ENCODE data around the gene WRNIP1.
"Not testable (repeated sequence)": the region's sequence is repeated elsewhere in the genome, so short reads cannot be mapped to it uniquely, and the experiment has no call there.

The WRNIP1 gene

DNA sequence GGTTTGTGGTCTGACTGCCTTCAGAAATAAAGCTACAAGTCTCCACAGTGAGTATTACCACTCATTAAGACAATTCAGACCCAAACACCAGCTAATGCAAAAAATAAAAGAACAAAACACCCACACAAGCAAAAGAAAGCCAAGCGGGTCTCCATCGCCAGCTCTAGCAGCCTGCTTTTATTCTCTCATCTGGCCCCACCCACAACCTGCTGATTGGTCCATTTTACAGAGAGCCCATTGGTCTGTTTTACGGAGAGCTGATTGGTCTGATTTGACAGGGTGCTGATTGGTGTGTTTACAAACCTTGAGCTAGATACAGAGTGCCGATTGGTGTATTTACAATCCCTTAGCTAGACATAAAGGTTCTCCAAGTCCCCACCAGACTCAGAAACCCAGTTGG lies 2.3 kb upstream of the WRNIP1 start:
- H3K36me3 Mint-ChIP-seq; H3K4me3 Mint-ChIP-seq; DNase-seq; H3K9me3 Mint-ChIP-seq; H3K27ac Mint-ChIP-seq; ATAC-seq (replicated peaks); H3K27me3 Mint-ChIP-seq: not testable (repeated sequence)
- H3K4me1 Mint-ChIP-seq: peaks cover 13 to 18% of the 10 kb centered on the region in 2 donors

DNA sequence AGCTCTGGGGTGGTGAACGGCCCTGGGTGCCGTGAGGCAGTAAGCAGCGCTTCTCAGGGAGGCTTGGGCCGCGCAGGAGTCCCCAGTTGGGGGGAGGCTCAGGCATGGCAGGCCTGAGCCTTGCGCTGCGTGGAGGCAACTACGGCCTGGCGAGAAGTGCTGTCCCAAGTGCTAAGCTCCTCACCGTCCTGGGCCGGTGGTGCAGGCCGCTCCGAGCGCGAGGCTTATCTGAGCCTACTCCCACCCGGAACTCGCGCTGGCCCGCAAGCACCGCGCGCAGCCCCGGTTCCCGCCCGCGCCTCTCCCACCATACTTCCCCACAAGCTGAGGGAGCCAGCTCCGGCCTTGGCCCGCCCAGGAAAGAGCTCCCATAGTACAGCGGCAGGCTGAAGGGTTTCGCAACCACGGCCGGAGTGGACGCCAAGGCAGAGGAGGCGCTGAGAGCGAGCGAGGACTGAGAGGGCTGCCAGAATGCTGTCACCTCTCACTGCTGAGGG lies 1.8 kb upstream of the WRNIP1 start:
- Mint-ChIP-seq H3K9me3 (peaks cover 0 to 2% of the 10 kb centered on the region in 2 donors), H3K4me1 (peaks cover 18 to 23% of the 10 kb centered on the region in 2 donors), H3K27ac (no peak overlapping the region), H3K27me3 (no peaks in the 10 kb centered on the region), H3K4me3 (no peak overlapping the region), H3K36me3 (peaks cover under 1 to 4% of the 10 kb centered on the region in 2 donors)
- DNase-seq: no peak
- ATAC-seq (replicated peaks): no peak

DNA sequence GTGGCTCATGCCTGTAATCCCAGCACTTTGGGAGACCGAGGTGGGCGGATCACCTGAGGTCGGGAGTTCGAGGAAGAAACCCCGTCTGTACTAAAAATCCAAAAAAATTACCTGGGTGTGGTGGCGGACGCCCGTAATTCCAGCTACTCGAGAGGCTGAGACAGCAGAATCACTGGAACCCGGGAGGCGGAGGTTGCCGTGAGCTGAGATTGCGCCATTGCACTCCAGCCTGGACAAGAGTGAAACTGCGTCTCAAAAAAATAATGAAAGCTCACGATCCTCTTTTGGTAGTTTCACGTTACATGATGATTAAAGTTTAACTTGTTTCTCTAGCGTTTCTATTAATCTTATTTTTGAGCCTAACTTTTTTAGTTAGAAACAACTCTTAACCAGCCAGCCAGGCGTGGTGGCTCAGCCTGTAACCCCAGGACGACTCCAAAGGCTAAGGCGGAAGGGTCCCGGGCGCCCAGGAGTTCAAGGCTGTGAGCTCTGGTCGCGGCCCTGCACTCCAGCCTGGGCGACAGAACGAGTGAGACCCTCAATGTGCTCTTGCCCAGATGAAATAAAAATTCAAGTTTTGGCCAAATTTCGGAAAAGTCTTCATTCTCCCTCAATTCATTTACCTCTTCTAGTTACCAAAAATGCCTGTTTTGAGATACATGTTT lies 1.2 kb upstream of the WRNIP1 start:
- no peak for ATAC-seq (replicated peaks)
- Mint-ChIP-seq H3K9me3 (peaks cover 0 to 2% of the 10 kb centered on the region in 2 donors), H3K36me3 (peaks cover 3 to 8% of the 10 kb centered on the region in 2 donors), H3K4me3 (peak overlapping the region; percentile 94 to 97), H3K27me3 (no peaks in the 10 kb centered on the region), H3K4me1 (peaks cover 20 to 28% of the 10 kb centered on the region in 2 donors), H3K27ac (peak overlapping the region; percentile 100)
- no peak for DNase-seq

DNA sequence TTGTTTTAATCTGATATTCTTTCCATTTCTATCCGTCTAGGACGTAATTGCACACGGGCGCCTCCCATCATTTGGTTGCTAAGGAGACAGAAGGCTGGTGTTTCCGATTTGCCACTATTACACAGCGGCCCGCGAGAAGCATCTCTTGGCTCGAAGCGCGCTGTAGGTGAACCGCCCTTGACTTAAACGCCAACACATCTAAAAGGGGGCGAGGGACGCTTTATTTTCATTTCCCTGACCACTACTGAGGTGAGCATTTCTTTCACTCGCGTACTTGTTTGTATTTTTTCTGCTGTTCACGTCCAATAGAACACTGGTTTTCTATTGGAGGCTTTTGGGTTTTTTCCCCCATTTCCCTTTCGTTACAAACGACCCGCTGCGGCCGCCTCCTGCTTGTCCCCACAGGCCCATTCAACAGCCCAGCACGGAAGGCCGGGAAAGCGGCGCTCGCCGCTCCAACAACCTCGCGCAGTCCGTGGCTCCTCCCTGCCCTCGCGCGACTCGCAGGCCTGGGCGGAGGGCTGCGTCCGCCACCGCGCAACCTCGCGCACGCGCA lies 505 bp upstream of the WRNIP1 start:
- H3K27me3 Mint-ChIP-seq: no peaks in the 10 kb centered on the region
- H3K36me3 Mint-ChIP-seq: peaks cover 3 to 9% of the 10 kb centered on the region in 2 donors
- peaks cover 0 to 2% of the 10 kb centered on the region in 2 donors for H3K9me3 Mint-ChIP-seq
- H3K4me1 Mint-ChIP-seq: peaks cover 20 to 28% of the 10 kb centered on the region in 2 donors
- H3K27ac Mint-ChIP-seq: peak overlapping the region; percentile 100
- peak overlapping the region; percentile 94 to 97 for H3K4me3 Mint-ChIP-seq
- ATAC-seq (replicated peaks): peak; percentile 78 to 80
- DNase-seq: no peak

DNA sequence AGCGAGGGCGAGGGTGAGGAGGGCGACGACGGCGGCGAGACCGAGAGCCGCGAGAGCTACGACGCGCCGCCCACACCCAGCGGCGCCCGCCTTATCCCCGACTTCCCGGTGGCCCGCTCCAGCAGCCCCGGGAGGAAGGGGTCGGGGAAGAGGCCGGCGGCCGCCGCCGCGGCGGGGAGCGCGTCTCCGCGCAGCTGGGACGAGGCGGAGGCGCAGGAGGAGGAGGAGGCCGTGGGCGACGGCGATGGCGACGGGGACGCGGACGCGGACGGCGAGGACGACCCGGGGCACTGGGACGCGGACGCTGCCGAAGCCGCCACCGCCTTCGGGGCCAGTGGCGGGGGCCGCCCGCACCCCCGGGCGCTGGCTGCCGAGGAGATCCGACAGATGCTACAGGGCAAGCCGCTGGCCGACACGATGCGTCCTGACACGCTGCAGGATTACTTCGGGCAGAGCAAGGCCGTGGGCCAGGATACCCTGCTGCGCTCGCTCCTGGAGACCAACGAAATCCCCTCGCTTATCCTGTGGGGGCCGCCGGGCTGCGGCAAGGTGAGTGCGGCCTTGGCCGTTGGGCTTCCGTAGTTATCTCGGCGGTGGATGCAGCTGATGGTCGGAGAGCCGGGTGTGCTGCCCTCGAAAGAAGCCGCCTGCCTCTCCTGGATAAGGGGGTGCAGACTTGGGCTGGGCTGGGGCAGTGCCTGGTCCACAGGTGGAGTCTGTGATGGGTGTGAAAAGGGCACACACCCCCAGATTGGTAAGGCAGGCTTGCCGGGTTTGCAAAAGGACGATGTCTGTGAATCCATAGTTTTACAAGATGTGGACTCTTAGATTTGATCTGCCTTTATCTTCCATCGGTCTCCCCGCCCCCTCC lies 938 bp downstream of the WRNIP1 start:
- peaks cover 0 to 2% of the 10 kb centered on the region in 2 donors for H3K9me3 Mint-ChIP-seq
- peaks cover 3 to 17% of the 10 kb centered on the region in 2 donors for H3K36me3 Mint-ChIP-seq
- peak; percentile 30 to 31 for ATAC-seq (replicated peaks)
- H3K4me1 Mint-ChIP-seq: peaks cover 29 to 37% of the 10 kb centered on the region in 2 donors
- peak overlapping the region; percentile 88 to 97 for H3K4me3 Mint-ChIP-seq
- H3K27ac Mint-ChIP-seq: peak overlapping the region; percentile 91
- peak; percentile 43 for DNase-seq
- H3K27me3 Mint-ChIP-seq: no peaks in the 10 kb centered on the region

DNA sequence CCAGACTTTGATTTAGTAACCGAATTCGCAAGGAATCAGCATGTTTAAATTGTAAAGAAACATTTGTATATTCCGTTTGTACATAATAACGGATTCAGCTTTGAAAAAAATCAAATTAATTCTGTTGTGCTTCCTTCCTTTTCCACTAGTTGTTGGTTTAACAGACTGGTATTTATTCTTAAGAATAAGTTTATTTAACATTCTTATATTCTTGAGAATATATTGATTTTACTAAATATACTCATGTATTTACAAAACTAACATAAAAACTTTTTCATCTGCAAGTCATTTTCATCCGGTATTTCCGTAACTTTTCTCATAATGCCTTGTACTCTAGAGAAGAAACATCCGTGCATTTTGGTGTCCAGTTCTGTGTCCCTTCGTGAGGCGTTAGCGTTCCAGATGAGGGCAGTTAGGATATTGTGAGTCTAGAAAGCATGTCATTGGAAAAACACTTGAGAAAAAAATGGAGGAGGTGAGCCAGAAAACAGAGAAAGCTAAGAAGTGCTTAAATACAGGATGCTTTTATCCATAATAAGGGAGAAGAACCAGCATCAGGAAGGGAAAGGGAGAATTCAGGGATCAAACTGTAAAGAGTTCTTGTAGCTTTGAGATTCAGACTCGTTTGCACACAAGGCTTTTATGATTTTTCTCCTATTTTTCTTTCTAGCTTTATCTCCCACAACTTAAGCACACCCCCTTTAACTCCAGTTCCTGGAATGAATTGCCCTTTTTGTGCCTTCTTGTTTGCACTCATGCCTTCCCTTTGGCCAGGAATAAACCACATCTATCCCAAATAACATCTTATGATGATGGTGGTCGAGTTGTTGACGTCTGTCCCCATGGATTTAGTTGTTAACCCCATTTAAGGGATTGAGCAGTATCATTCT lies 1.8 kb downstream of the WRNIP1 start:
- Mint-ChIP-seq H3K4me3 (peak overlapping the region; percentile 88 to 97), H3K27ac (no peak overlapping the region), H3K4me1 (peaks cover 32 to 43% of the 10 kb centered on the region in 2 donors), H3K36me3 (peaks cover 3 to 19% of the 10 kb centered on the region in 2 donors), H3K27me3 (no peaks in the 10 kb centered on the region), H3K9me3 (peaks cover 0 to 2% of the 10 kb centered on the region in 2 donors)
- no peak for ATAC-seq (replicated peaks)
- DNase-seq: no peak

DNA sequence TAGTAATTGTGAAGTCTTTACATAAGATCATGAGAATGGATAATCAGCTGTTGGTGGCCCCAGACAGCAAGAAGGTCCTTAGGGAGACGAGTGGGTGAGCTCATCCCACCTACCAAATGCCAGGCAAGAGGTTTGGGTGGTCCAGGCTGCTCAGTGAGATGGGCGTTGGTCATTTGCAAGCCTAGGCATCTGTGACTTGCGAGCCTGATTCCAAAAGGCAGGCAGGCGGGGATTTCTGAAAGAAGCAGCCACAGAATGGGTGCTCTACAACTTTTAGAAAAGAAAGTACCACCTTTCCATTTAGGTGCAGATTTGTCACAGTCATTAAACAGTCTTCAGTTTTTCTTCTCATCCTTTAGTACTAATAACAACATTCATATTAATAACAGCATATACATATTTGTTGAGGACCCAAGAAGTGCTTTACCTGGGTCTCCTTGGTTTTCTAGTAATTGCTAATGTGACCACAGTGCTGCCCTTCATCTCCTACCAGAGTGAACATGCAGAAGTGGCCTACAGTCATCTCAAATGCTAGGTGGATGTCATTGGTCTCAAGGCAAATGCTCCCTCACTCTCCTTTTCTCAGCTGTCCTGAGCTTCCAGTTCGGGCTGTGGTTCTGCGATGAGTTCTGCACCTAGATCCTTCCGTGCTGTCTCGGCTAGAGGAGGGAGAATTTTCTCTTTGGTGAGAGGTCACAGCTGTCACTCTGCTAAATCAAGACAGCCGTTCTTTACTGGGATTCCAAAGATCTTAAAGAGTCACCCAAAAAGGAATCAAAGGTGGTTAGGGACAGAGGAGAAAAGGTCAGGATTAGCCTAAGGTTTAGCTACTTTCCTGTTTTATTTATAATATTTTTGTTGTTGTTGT lies 2.7 kb downstream of the WRNIP1 start:
- H3K4me3 Mint-ChIP-seq: peak overlapping the region; percentile 71 to 80
- H3K36me3 Mint-ChIP-seq: peaks cover 3 to 19% of the 10 kb centered on the region in 2 donors
- H3K27me3 Mint-ChIP-seq: no peaks in the 10 kb centered on the region
- DNase-seq: no peak
- ATAC-seq (replicated peaks): no peak
- H3K9me3 Mint-ChIP-seq: no peaks in the 10 kb centered on the region
- H3K4me1 Mint-ChIP-seq: peaks cover 32 to 43% of the 10 kb centered on the region in 2 donors
- H3K27ac Mint-ChIP-seq: no peak overlapping the region

DNA sequence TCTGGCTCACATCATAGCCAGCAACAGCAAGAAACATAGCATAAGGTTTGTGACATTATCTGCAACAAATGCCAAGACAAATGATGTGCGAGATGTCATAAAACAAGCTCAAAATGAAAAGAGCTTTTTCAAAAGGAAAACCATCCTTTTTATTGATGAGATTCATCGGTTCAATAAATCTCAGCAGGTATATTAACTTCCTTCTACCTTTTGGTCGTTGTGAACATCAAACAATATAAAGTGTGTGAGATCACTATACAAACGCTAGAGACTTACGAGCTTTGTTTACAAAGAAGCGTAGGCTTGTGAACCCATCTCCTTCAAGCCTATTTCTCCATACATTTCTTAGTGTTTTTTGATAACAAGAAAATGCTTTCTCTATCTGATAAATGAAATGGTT lies 3.5 kb downstream of the WRNIP1 start:
- ATAC-seq (replicated peaks): no peak
- Mint-ChIP-seq H3K9me3 (no peaks in the 10 kb centered on the region), H3K4me1 (peaks cover 33 to 43% of the 10 kb centered on the region in 2 donors), H3K4me3 (peak overlapping the region; percentile 70 to 80), H3K27me3 (no peaks in the 10 kb centered on the region), H3K27ac (no peak overlapping the region), H3K36me3 (peaks cover 7 to 24% of the 10 kb centered on the region in 2 donors)
- DNase-seq: no peak

DNA sequence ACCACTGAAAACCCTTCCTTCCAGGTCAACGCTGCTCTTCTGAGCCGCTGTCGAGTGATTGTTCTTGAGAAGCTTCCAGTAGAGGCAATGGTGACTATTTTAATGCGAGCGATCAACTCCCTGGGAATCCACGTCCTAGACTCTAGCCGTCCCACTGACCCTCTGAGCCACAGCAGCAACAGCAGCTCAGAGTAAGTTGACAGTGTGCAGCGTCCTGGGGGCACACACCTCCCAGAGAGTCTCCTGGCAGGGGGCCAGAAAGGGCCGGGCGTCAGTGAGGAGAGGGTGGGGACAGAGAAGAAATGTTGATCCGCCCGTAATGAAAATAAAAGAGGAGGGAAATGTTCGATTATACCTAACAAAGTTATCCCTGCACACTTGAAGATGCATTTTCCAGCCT lies 5.0 kb downstream of the WRNIP1 start:
- no peak overlapping the region for H3K4me3 Mint-ChIP-seq
- no peak for ATAC-seq (replicated peaks)
- peaks cover 15 to 34% of the 10 kb centered on the region in 2 donors for H3K36me3 Mint-ChIP-seq
- H3K9me3 Mint-ChIP-seq: no peaks in the 10 kb centered on the region
- no peak for DNase-seq
- H3K27me3 Mint-ChIP-seq: no peaks in the 10 kb centered on the region
- H3K27ac Mint-ChIP-seq: no peak overlapping the region
- peaks cover 34 to 45% of the 10 kb centered on the region in 2 donors for H3K4me1 Mint-ChIP-seq

DNA sequence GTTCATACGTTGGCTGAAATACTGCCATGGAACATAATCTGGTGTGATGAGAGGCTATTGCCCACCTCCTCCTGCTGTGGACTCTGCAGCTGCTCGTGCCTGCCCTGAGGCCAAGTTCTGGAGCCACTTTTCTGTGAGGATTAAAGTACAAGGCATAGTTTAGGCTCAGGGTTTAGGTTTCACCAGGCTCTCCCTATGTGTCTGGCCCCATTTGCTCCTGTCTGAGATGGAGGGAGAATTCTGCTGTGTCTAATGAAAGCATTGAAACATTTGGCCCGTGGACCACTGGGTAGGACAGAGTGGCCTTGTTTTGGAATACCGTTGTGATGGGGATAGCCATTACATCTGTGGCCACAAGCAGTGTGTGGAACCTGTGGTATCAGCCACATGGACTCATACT lies 5.9 kb downstream of the WRNIP1 start:
- H3K9me3 Mint-ChIP-seq: no peaks in the 10 kb centered on the region
- no peak overlapping the region for H3K27ac Mint-ChIP-seq
- H3K36me3 Mint-ChIP-seq: peaks cover 17 to 38% of the 10 kb centered on the region in 2 donors
- H3K4me1 Mint-ChIP-seq: peaks cover 36 to 50% of the 10 kb centered on the region in 2 donors
- no peaks in the 10 kb centered on the region for H3K27me3 Mint-ChIP-seq
- ATAC-seq (replicated peaks): no peak
- no peak overlapping the region for H3K4me3 Mint-ChIP-seq
- DNase-seq: no peak

DNA sequence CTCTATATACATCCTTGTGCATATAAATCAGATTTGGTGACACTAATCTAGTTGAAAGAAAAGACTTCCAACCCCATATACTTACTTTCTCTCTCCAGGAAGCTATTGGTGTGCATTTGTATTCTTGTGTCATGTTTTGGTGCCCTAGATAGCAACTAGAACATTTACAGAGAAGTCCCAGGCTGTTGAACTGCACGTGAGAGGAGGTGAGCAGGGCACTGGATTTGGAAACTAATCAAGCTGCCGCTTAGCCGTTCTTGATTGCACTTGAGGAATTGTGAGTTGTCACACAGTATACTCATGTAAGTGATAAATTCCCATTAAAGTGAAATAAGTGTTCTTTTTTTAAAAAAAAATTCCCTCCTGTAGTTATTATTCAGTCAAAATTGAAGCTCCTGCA lies 7.6 kb downstream of the WRNIP1 start:
- H3K9me3 Mint-ChIP-seq: no peaks in the 10 kb centered on the region
- no peak overlapping the region for H3K27ac Mint-ChIP-seq
- no peak for ATAC-seq (replicated peaks)
- H3K27me3 Mint-ChIP-seq: no peaks in the 10 kb centered on the region
- peaks cover 33 to 50% of the 10 kb centered on the region in 2 donors for H3K4me1 Mint-ChIP-seq
- peaks cover 20 to 41% of the 10 kb centered on the region in 2 donors for H3K36me3 Mint-ChIP-seq
- no peak for DNase-seq
- no peak overlapping the region for H3K4me3 Mint-ChIP-seq

DNA sequence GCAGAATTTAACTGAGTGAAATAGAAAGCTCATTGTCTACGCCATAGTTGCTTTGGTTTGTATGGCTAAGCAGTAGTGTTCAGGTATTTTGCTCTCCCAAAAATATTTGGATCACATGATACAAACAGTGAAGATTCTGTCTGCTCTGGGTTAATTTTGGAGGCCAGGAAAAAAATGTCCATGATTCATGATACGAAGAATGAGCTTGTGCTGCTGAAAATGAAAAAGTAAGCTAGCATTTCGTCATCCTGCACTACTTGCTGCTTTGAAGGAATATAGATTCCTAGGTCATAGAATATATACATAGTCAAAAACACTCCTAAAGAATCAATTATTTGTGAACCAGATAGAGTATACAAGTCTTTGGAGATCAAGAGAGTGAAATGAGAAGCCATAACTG lies 8.3 kb downstream of the WRNIP1 start:
- ATAC-seq (replicated peaks) (no peak), DNase-seq (no peak)
- H3K4me1 Mint-ChIP-seq: peaks cover 27 to 45% of the 10 kb centered on the region in 2 donors
- no peaks in the 10 kb centered on the region for H3K27me3 Mint-ChIP-seq
- no peak overlapping the region for H3K27ac Mint-ChIP-seq
- no peak overlapping the region for H3K4me3 Mint-ChIP-seq
- H3K36me3 Mint-ChIP-seq: peaks cover 19 to 37% of the 10 kb centered on the region in 2 donors
- no peaks in the 10 kb centered on the region for H3K9me3 Mint-ChIP-seq

DNA sequence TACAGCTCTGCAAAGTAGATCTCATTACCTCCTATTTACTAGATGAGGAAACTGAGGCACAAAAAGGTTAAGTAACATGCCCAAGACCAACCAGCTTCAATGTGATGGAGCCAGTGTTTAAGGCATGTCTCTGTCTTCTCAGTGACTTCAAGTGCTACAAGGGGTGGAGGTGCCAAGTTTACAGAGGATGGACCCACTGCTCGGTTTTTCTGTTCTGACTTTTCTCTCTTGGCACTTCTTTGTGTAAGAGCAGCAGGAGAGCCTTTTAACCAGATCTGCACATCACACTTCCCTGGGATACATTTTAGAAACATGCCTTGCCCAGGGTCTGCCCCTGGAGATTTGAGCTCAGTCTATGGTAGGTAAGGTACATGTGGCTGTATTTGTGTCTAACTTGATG lies 9.8 kb downstream of the WRNIP1 start:
- H3K4me1 Mint-ChIP-seq: peaks cover 23 to 38% of the 10 kb centered on the region in 2 donors
- H3K9me3 Mint-ChIP-seq: no peaks in the 10 kb centered on the region
- no peak overlapping the region for H3K4me3 Mint-ChIP-seq
- ATAC-seq (replicated peaks) (no peak), DNase-seq (no peak)
- no peaks in the 10 kb centered on the region for H3K27me3 Mint-ChIP-seq
- H3K36me3 Mint-ChIP-seq: peaks cover 18 to 33% of the 10 kb centered on the region in 2 donors
- H3K27ac Mint-ChIP-seq: no peak overlapping the region
